Heart left ventricle (tissue), 16 donors: ENCODE measurements around the gene MRPS34. TPM values are rescaled to one million over a fixed set of nuclear protein-coding genes. Genes with fewer than 3 reads are reported as not detected.

Experiments
- ATAC-seq, 4 donors: fragments of 200-7000 bp; cut with Tn5 transposase; one replicate each; pipeline ENCODE4 v1.9.1; 2020 to 2022; ENCODE audit warnings: moderate library complexity in 4 of 4, mild to moderate bottlenecking in 3 of 4, moderate number of reproducible peaks in 1 of 4
- DNase-seq, 5 donors: peaks; one replicate each; pipeline ENCODE4 v3.0.0-alpha.2; 2020
- H3K27ac ChIP-seq, 12 donors: fragments of 200-600 bp; sonication (generic) in 4 of 12; one replicate each; pipeline versions ENCODE4 v1.5.0 to v1.8.0; 2016 to 2022; ENCODE audit warnings: mild to moderate bottlenecking in 2 of 12
- H3K27me3 ChIP-seq, 9 donors: fragments of 200-600 bp; sonication (generic) in 2 of 9; one replicate each; pipeline versions ENCODE4 v1.5.1 to v1.8.0; 2016 to 2022; ENCODE audit warnings: mild to moderate bottlenecking in 3 of 9
- H3K36me3 ChIP-seq, 9 donors: fragments of 200-600 bp; sonication (generic) in 2 of 9; one replicate each; pipeline versions ENCODE4 v1.5.0 to v1.8.0; 2018 to 2022; ENCODE audit warnings: mild to moderate bottlenecking in 2 of 9
- H3K4me1 ChIP-seq, 12 donors: fragments of 200-600 bp; sonication (generic) in 4 of 12; one replicate each; pipeline versions ENCODE4 v1.5.0 to v1.8.0; 2016 to 2022; ENCODE audit warnings: mild to moderate bottlenecking in 3 of 12
- H3K4me3 ChIP-seq, 12 donors: fragments of 200-600 bp; sonication (generic) in 4 of 12; one replicate each; pipeline versions ENCODE4 v1.5.0 to v1.8.0; 2017 to 2022; ENCODE audit warnings: mild to moderate bottlenecking in 9 of 12, moderate library complexity in 4 of 12
- H3K9me3 ChIP-seq, 12 donors: fragments of 200-600 bp; sonication (generic) in 4 of 12; one replicate each; pipeline versions ENCODE4 v1.5.0 to v1.8.0; 2016 to 2022; ENCODE audit warnings: mild to moderate bottlenecking in 1 of 12
- POLR2A ChIP-seq, 2 donors: fragments of 450-650 bp; IDR thresholded peaks; one replicate each; pipeline ENCODE4 v1.6.1; 2017; ENCODE audit warnings: antibody characterized with exemption in 2 of 2, mild to moderate bottlenecking in 2 of 2, moderate library complexity in 2 of 2
- WGBS, 4 donors: extraction: QIAGEN DNeasy Blood & Tissue Kit in 2 of 4; methylation state at CpG; one replicate each; pipeline versions ENCODE4 v1.1.5 to v1.1.7; 2013 to 2018; 5-methylcytosine and 5-hydroxymethylcytosine counted together
- intact Hi-C, 10 donors: fragments of 100-400 bp; cut with DNase I; formaldehyde crosslinking; loops; one replicate each; pipeline versions ENCODE4 v1.11.1 to v1.14.2; 2022
- polyA plus RNA-seq, 2 donors: library from polyadenylated mRNA; stranded (reverse); fragments of 200-250 nt; gene quantifications; one replicate each; pipeline ENCODE4 v1.2.3, GENCODE V29; 2013
- total RNA-seq, 9 donors: library from RNA; depleted of rRNA in 2 of 9; stranded (reverse); fragments of >200 nt in 2 of 9; fragmentation: NEBNext Ultra II Directional in 3 of 9; extraction: Animal tissue kit (Norgen Biotek cat#: 25700) in 3 of 9; gene quantifications; one replicate each; pipeline versions ENCODE4 v1.1.0 to v1.2.4, GENCODE V29; 2016 to 2023
- TF ChIP-seq, protein P1 (sequence below), 12 donors: fragments of 200-600 bp; sonication (generic) in 4 of 12; IDR thresholded peaks; one replicate each; pipeline versions ENCODE4 v1.5.0 to v1.8.0; 2018 to 2022; ENCODE audit warnings: antibody characterized with exemption in 12 of 12, mild to moderate bottlenecking in 5 of 12
- donor health status: ischemic (EF 13 %, LVEDD 7.1; RV severe dilation, severe dysfunction).
- donor health status: healthy with polysubstance abuse.
- donor health status: DM: no; HTN: yes; CAD: no.
- donor health status: DM: no; HTN: no; CAD: no.
- donor health status: ischemic (EF 25% LVEDD 6.9; RV normal size, moderate dysfunction).
- donor health status: ischemic (EF 25% LVEDD 5.7; RV mildly dilated, moderate dysfunction).
- donor health status: healthy.
- donor health status: DM: yes; HTN: yes; CAD: no.
- donor health status: ischemic (EF 35%, LVEDD 5.7; RV mildly dilated, moderate dysfunction).
- donor health status: nonischemic (EF 11% LVEDD 7.7; RV severe dilation, severe dysfunction).
- donor health status: DM: yes; HTN: yes; CAD: no.
- donor health status: PGD.
- donor health status: ischemic (EF 29% LVEDD 5.4; RV normal size, mild dysfunction).
- donor health status: nonischemic (EF 23%, LVEDD 6.1; RV moderate dilation, normal function).

Gene MRPS34
- total and polyA plus RNA-seq, 11 donors: 58.0 to 123 (median 81.8) TPM

DNA sequence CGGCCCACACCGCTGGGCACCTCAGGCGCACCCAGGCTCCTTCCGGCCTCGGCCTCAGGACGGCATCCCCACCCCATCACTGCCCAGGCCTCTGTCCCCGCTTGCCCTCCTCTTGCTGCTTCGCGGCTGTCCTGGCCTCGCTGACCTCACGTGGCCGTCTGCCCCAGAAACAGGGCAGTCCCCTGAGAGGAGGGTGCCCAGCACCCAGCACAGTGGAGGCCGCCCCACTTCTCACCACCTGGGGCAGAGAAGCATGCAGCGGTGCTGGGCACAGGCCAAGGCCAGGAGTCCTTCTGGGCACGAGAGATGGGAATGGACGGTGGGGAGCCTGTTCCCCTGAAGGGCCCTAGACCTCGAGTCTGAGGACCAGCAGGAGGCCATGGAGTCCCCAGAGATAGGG lies 44.8 kb upstream of the MRPS34 start:
- ATAC-seq (no peak), DNase-seq (no peak)
- peaks cover 0 to 94% (median 75%) of the 10 kb centered on the region in 9 donors for H3K36me3 ChIP-seq
- peaks cover 0 to 5% (median 0%) of the 10 kb centered on the region in 12 donors for H3K4me1 ChIP-seq
- H3K9me3 ChIP-seq: no peaks in the 10 kb centered on the region
- no peak for TF ChIP-seq POLR2A (IDR thresholded peaks at IDR 0.05)
- TF ChIP-seq, protein P1, sequence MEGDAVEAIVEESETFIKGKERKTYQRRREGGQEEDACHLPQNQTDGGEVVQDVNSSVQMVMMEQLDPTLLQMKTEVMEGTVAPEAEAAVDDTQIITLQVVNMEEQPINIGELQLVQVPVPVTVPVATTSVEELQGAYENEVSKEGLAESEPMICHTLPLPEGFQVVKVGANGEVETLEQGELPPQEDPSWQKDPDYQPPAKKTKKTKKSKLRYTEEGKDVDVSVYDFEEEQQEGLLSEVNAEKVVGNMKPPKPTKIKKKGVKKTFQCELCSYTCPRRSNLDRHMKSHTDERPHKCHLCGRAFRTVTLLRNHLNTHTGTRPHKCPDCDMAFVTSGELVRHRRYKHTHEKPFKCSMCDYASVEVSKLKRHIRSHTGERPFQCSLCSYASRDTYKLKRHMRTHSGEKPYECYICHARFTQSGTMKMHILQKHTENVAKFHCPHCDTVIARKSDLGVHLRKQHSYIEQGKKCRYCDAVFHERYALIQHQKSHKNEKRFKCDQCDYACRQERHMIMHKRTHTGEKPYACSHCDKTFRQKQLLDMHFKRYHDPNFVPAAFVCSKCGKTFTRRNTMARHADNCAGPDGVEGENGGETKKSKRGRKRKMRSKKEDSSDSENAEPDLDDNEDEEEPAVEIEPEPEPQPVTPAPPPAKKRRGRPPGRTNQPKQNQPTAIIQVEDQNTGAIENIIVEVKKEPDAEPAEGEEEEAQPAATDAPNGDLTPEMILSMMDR (IDR thresholded peaks at IDR 0.05): no peak
- H3K27ac ChIP-seq: no peak overlapping the region
- no peak overlapping the region for H3K4me3 ChIP-seq
- 87 to 93% (median 93%) methylated on average over 13 to 17 of the region's 17 CpGs for WGBS, 4 donors
- no peaks in the 10 kb centered on the region for H3K27me3 ChIP-seq
- intact Hi-C loops: no loop called here

DNA sequence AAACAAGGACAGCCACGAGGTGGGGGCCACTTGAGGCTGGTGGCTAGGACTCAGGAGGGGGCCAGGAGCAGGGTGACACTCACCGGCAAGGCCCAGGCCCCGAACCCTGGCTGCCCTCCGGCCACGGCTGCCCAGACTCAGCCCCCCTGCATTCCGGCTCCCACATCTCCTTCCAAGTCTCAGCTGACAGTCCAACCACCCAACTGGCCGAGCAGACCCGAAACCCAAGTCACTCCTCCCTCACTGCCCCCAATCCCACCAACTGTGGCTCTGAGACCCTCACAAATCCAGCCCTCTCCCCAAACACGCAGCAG lies 44.3 kb upstream of the MRPS34 start:
- peaks cover 0 to 6% (median 0%) of the 10 kb centered on the region in 12 donors for H3K4me1 ChIP-seq
- H3K9me3 ChIP-seq: no peaks in the 10 kb centered on the region
- no peak for DNase-seq
- intact Hi-C loops: no loop called here
- H3K27ac ChIP-seq: no peak overlapping the region
- WGBS, 4 donors: 92 to 96% (median 95%) methylated on average over 7 to 9 of the region's 9 CpGs
- H3K27me3 ChIP-seq: no peaks in the 10 kb centered on the region
- H3K4me3 ChIP-seq: no peak overlapping the region
- no peak for ATAC-seq
- no peak for TF ChIP-seq POLR2A (IDR thresholded peaks at IDR 0.05)
- TF ChIP-seq, protein P1 (IDR thresholded peaks at IDR 0.05): no peak
- H3K36me3 ChIP-seq: peaks cover 0 to 89% (median 70%) of the 10 kb centered on the region in 9 donors

DNA sequence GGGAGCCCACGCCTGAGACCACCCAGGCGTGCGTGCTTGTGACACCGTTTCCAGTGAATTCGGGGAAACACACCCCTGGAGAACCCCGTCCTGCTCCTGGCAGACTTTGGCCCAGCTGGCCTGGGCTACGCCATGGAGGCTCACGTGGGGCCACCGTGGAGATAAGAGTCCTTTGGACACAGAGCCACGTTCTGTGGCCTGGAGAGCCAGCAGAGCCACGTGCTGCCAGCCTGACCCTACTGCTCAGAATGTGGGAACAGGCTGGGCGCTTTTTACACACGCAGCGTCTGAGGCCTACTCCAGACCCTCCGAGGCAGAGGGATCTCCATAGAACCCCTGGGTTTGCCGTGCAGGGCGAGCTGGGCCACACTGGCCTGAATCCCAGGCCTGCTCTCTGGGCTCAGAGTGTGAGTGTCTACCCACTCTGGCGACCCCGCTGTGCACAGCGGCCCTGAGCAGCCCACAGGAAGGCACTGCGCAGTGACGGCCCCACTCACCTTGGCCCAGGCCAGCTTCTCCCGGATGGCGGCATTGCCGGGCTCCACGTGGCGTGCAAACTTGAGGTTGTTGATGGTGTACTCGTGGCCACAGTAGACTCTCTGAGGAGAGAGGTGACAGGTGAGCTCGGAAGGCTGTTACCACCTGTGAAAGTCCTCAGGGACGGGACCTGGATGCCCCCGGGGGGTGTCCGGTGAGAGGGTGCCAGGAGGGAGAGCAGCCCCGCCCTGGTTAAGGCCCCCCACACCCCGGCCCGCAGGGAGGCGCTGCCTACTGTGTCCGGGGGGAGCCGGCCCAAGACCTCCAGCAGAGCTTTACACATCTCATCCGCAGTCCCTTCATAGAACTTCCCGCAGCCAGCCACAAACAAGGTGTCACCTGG lies 43.7 kb upstream of the MRPS34 start:
- H3K36me3 ChIP-seq: peaks cover 0 to 83% (median 64%) of the 10 kb centered on the region in 9 donors

DNA sequence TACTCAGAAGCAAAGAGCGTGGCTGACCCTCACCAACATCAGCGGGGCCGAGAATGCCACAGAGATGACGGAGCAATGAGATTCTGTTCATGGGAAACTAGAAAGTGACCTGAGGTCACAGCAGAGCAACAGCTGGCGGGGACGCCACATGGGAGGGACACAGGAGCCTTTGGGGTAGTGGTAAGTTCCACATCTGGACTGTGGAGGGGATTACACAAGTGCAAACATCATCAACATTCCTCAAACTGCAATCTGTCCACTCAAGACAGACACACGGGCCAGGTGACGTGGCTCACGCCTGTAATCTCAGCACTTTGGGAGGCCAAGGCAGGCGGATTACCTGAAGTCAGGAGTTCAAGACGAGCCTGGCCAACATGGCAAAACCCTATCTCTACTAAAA lies 42.5 kb upstream of the MRPS34 start:
- WGBS, 4 donors: 86 to 93% (median 91%) methylated on average over 11 of the region's 11 CpGs
- Histone ChIP-seq H3K36me3 (peaks cover 0 to 78% (median 55%) of the 10 kb centered on the region in 9 donors), H3K27ac (no peak overlapping the region), H3K9me3 (no peaks in the 10 kb centered on the region), H3K4me3 (no peak overlapping the region), H3K4me1 (peaks cover 0 to 6% (median 0%) of the 10 kb centered on the region in 12 donors), H3K27me3 (no peaks in the 10 kb centered on the region)
- peak in 1 of 5 donors; percentile 58 for DNase-seq
- no peak for TF ChIP-seq POLR2A (IDR thresholded peaks at IDR 0.05)
- TF ChIP-seq, protein P1 (IDR thresholded peaks at IDR 0.05): no peak
- intact Hi-C loops: no loop called here
- ATAC-seq: peak in 1 of 4 donors; percentile 51

More for the DNA sequence above, 43.7 kb upstream of the MRPS34 start:
- Histone ChIP-seq H3K4me3 (no peak overlapping the region), H3K27ac (no peak overlapping the region), H3K27me3 (no peaks in the 10 kb centered on the region), H3K9me3 (no peaks in the 10 kb centered on the region), H3K4me1 (peaks cover 0 to 6% (median 0%) of the 10 kb centered on the region in 12 donors)
- TF ChIP-seq, protein P1 (IDR thresholded peaks at IDR 0.05): no peak
- TF ChIP-seq POLR2A (IDR thresholded peaks at IDR 0.05): no peak
- DNase-seq (no peak), ATAC-seq (no peak)
- 93 to 95% (median 94%) methylated on average over 34 to 40 of the region's 40 CpGs for WGBS, 4 donors
- intact Hi-C loops: no loop called here
